Natural killer cell (primary cell): ENCODE results near the gene TBL1XR1. TPM values are rescaled to one million over a fixed set of nuclear protein-coding genes. Genes with fewer than 3 reads are reported as not detected.

Experiments used
- ATAC-seq, 3 donors: fragments of 150-1000 bp in 2 of 3; fragments of 200-7000 bp in 1 of 3; cut with Tn5 transposase; 1 replicate in 1 of 3; 2 replicates in 2 of 3; pipeline ENCODE4 v1.10.0; 2021; ENCODE audit warnings: mild to moderate bottlenecking in 2 of 3, moderate library complexity in 2 of 3
- DNase-seq, 2 donors: peaks; one replicate each; pipeline versions ENCODE4 v3.0.0 to v3.0.0-alpha.2; 2013 to 2021; ENCODE audit warnings: mixed read lengths in 1 of 2
- H3K27ac ChIP-seq: one replicate; pipeline ENCODE4 v1.5.1; 2013; ENCODE audit warnings: mild to moderate bottlenecking, low read length
- H3K27me3 ChIP-seq: one replicate; pipeline ENCODE4 v1.6.1; 2013; ENCODE audit warnings: low read length; ENCODE audit not compliant: control insufficient read depth, insufficient read depth
- H3K36me3 ChIP-seq: one replicate; pipeline ENCODE4 v1.6.1; 2013; ENCODE audit warnings: low read length; ENCODE audit not compliant: control insufficient read depth, insufficient read depth
- H3K4me1 ChIP-seq: one replicate; pipeline ENCODE4 v1.6.1; 2013; ENCODE audit warnings: low read length; ENCODE audit not compliant: control insufficient read depth, insufficient read depth
- H3K4me3 ChIP-seq: one replicate; pipeline ENCODE4 v1.5.1; 2013; ENCODE audit warnings: low read length
- H3K9me3 ChIP-seq: one replicate; pipeline ENCODE4 v1.6.1; 2013; ENCODE audit warnings: low read length; ENCODE audit not compliant: control insufficient read depth, insufficient read depth
- H3K27ac Mint-ChIP-seq, 2 donors: one replicate each; pipeline ENCODE4 v1.8.0; 2022; ENCODE audit warnings: mild to moderate bottlenecking in 2 of 2, mixed read lengths in 2 of 2, moderate library complexity in 1 of 2
- H3K27me3 Mint-ChIP-seq, 2 donors: one replicate each; pipeline ENCODE4 v1.8.0; 2022; ENCODE audit warnings: low read depth in 2 of 2, mixed read lengths in 2 of 2
- H3K36me3 Mint-ChIP-seq: one replicate; pipeline ENCODE4 v1.8.0; 2022; ENCODE audit warnings: mixed read lengths
- H3K4me1 Mint-ChIP-seq, 2 donors: one replicate each; pipeline ENCODE4 v1.8.0; 2022; ENCODE audit warnings: mixed read lengths in 2 of 2
- H3K4me3 Mint-ChIP-seq: one replicate; pipeline ENCODE4 v1.8.0; 2022; ENCODE audit warnings: mild to moderate bottlenecking, moderate library complexity, mixed read lengths
- H3K9me3 Mint-ChIP-seq, 2 donors: one replicate each; pipeline ENCODE4 v1.8.0; 2022; ENCODE audit warnings: mixed read lengths in 2 of 2
- WGBS: methylation state at CpG from one replicate; pipeline ENCODE4 v1.1.7; 2013; ENCODE audit warnings: missing lambda C conversion rate; ENCODE audit not compliant: insufficient coverage; 5-methylcytosine and 5-hydroxymethylcytosine counted together
- intact Hi-C: fragments of 100-400 bp; cut with micrococcal nuclease; formaldehyde crosslinking; loops from one replicate; pipeline ENCODE4 v1.14.2; 2022
- total RNA-seq, 4 donors: library from RNA; stranded (reverse); fragments of 120-200 nt in 1 of 4; gene quantifications; one replicate each; pipeline versions ENCODE4 v1.2.3 to v1.2.4, GENCODE V29; 2013 to 2022
- TF ChIP-seq, protein P1 (sequence below): fragments of 200-600 bp; IDR thresholded peaks from one replicate; pipeline ENCODE4 v1.8.0; 2022; ENCODE audit warnings: antibody characterized with exemption

The TBL1XR1 gene
- total RNA-seq, 3 donors from 2014 or later (not counting 1 experiment from before 2014, with no cell fraction given): 74.6 to 118 (median 81.7) TPM

DNA sequence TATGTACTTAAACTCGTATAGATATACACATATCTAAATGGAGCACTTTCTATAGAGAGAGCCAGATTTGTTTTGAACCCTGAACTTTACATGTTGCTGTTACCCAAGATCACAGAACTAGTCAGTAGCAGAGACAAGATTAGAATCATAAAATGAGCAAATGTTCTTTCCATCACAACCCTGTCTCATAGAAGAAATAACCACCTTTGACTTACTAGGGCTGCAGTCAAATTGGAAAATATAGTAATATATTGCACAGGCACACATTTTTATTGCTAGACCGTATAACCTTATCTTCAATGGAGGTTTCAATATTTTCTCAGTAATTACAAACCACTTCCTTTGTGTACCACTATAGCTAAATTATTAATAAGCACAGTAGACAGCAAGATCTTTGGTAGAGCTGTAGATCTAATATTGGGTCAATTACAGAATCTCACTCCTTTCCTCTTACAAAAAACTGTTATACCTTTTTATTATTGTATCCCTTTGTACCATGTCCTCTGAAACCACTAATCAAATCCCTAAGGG is 41.5 kb upstream of the TBL1XR1 start:
- H3K9me3 Mint-ChIP-seq: no peaks in the 10 kb centered on the region
- H3K9me3 ChIP-seq: no peaks in the 10 kb centered on the region
- no peak overlapping the region for H3K27ac Mint-ChIP-seq
- DNase-seq: no peak
- no peak overlapping the region for H3K4me3 Mint-ChIP-seq
- H3K4me1 Mint-ChIP-seq: peaks cover 7% of the 10 kb centered on the region in 2 donors
- TF ChIP-seq, protein P1, sequence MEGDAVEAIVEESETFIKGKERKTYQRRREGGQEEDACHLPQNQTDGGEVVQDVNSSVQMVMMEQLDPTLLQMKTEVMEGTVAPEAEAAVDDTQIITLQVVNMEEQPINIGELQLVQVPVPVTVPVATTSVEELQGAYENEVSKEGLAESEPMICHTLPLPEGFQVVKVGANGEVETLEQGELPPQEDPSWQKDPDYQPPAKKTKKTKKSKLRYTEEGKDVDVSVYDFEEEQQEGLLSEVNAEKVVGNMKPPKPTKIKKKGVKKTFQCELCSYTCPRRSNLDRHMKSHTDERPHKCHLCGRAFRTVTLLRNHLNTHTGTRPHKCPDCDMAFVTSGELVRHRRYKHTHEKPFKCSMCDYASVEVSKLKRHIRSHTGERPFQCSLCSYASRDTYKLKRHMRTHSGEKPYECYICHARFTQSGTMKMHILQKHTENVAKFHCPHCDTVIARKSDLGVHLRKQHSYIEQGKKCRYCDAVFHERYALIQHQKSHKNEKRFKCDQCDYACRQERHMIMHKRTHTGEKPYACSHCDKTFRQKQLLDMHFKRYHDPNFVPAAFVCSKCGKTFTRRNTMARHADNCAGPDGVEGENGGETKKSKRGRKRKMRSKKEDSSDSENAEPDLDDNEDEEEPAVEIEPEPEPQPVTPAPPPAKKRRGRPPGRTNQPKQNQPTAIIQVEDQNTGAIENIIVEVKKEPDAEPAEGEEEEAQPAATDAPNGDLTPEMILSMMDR: no peak
- no CpG with 5 or more reads among the region's 2 CpGs for WGBS
- H3K27me3 Mint-ChIP-seq: no peaks in the 10 kb centered on the region
- intact Hi-C loops: no loop called here
- H3K27me3 ChIP-seq: no peaks in the 10 kb centered on the region
- no peaks in the 10 kb centered on the region for H3K4me1 ChIP-seq
- no peaks in the 10 kb centered on the region for H3K36me3 ChIP-seq
- no peak overlapping the region for H3K27ac ChIP-seq
- no peaks in the 10 kb centered on the region for H3K36me3 Mint-ChIP-seq
- no peak overlapping the region for H3K4me3 ChIP-seq
- no peak for ATAC-seq

DNA sequence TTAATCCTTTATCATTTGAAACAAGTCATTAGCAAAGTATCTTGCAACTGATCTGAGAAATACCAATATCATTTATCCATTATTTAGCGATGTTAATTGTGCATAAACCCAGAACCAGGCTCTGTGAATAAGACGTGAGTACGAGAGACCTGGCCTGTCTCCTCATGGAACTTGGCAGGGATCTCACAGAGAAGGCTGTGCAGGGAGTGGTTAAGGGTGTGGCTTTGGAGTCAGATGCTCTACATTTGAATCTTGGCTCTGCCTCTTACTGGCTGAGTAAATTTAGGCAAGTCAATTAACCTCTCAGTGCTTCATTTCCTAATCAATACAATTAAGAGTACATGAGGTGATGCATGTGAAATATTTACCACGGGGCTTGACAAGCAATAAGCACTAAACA is 39.9 kb upstream of the TBL1XR1 start:
- H3K36me3 Mint-ChIP-seq: no peaks in the 10 kb centered on the region
- intact Hi-C loops: no loop called here
- no peaks in the 10 kb centered on the region for H3K9me3 ChIP-seq
- peaks cover 7% of the 10 kb centered on the region in 2 donors for H3K4me1 Mint-ChIP-seq
- ATAC-seq (no peak), DNase-seq (no peak)
- no peak overlapping the region for H3K27ac Mint-ChIP-seq
- H3K27me3 Mint-ChIP-seq: no peaks in the 10 kb centered on the region
- no peaks in the 10 kb centered on the region for H3K4me1 ChIP-seq
- H3K27me3 ChIP-seq: no peaks in the 10 kb centered on the region
- H3K4me3 ChIP-seq: no peak overlapping the region
- H3K9me3 Mint-ChIP-seq: no peaks in the 10 kb centered on the region
- H3K27ac ChIP-seq: no peak overlapping the region
- no peak overlapping the region for H3K4me3 Mint-ChIP-seq
- WGBS: 94% methylated on average over 3 of the region's 4 CpGs
- TF ChIP-seq, protein P1: no peak
- no peaks in the 10 kb centered on the region for H3K36me3 ChIP-seq

DNA sequence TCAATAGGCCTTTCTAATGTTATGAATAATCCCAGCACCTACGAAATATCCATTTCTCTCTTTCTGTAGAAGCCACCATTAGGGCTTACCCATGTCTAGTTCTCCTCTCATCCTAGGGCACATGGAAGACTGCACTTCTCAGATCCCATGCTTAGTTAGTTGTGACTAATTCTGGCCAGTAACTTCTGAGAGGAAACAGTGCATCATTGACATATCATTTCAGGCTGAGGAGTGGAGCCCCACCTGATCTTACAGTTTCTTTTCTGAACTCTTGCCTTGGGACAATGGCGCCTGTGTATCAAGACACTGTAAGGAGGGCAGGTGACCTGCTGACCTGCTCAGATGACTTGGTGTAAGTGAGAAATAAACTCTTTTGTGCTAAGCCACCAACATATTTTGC is 39.4 kb upstream of the TBL1XR1 start:
- no peaks in the 10 kb centered on the region for H3K36me3 Mint-ChIP-seq
- Histone ChIP-seq H3K4me1 (no peaks in the 10 kb centered on the region), H3K27ac (no peak overlapping the region), H3K36me3 (no peaks in the 10 kb centered on the region), H3K9me3 (no peaks in the 10 kb centered on the region), H3K4me3 (no peak overlapping the region), H3K27me3 (no peaks in the 10 kb centered on the region)
- no peak for DNase-seq
- no peak overlapping the region for H3K27ac Mint-ChIP-seq
- no peak overlapping the region for H3K4me3 Mint-ChIP-seq
- intact Hi-C loops: no loop called here
- H3K4me1 Mint-ChIP-seq: peaks cover 7% of the 10 kb centered on the region in 2 donors
- H3K9me3 Mint-ChIP-seq: no peaks in the 10 kb centered on the region
- WGBS: 79% methylated on average over 2 of the region's 2 CpGs
- no peaks in the 10 kb centered on the region for H3K27me3 Mint-ChIP-seq
- ATAC-seq: no peak
- TF ChIP-seq, protein P1: no peak

DNA sequence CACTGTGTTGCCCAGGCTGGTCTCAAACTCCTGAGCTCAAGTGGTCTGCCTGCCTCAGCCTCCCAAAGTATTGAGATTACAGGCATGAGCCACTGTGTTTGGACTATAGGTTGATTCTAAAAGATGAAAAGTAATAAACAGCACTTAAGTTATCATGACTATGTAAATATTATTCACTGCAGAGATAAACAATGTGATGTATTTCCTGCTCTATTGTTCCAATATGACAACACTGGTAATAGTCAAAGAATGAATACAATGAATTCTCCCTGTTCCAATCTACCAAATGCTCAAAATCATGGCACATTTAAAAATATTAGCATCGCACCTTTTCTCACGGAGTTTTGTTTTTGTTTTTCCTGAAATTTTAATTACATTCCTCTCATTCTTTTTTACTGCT is 36.8 kb upstream of the TBL1XR1 start:
- no peaks in the 10 kb centered on the region for H3K9me3 Mint-ChIP-seq
- no peaks in the 10 kb centered on the region for H3K27me3 Mint-ChIP-seq
- no peaks in the 10 kb centered on the region for H3K27me3 ChIP-seq
- no peak overlapping the region for H3K27ac Mint-ChIP-seq
- no peak for DNase-seq
- intact Hi-C loops: no loop called here
- WGBS: no CpG with 5 or more reads among the region's 2 CpGs
- no peak for ATAC-seq
- no peak overlapping the region for H3K4me3 Mint-ChIP-seq
- H3K27ac ChIP-seq: no peak overlapping the region
- no peak overlapping the region for H3K4me3 ChIP-seq
- H3K9me3 ChIP-seq: no peaks in the 10 kb centered on the region
- no peaks in the 10 kb centered on the region for H3K36me3 ChIP-seq
- peaks cover 6% of the 10 kb centered on the region in 2 donors for H3K4me1 Mint-ChIP-seq
- H3K4me1 ChIP-seq: no peaks in the 10 kb centered on the region
- no peaks in the 10 kb centered on the region for H3K36me3 Mint-ChIP-seq
- TF ChIP-seq, protein P1: no peak
